K562 (cell line): ENCODE measurements around the gene COQ8B. TPM values are rescaled to one million over a fixed set of nuclear protein-coding genes. Genes with fewer than 3 reads are reported as not detected.

ENCODE experiments used
- ATAC-seq: fragments of 200-7000 bp; cut with Tn5 transposase; 3 replicates; pipeline ENCODE4 v1.9.1; 2020; ENCODE audit warnings: moderate library complexity
- BruUV-seq: library from RNA; stranded (reverse); fragments of 400-500 nt; replicated peaks from 2 replicates; lab custom pipeline; 2021; lab: Mats Ljungman, UMichigan
- CTCF ChIA-PET: fragments of 300-600 bp; formaldehyde crosslinking; extraction: SDS; loops from one replicate; lab custom pipeline; 2021; ENCODE audit warnings: low intra/inter-chr PET ratio; lab: Yijun Ruan, JAX
- POLR2A ChIA-PET: fragments of 300-600, 350-650 bp; sonication (Branson Sonifier 250); formaldehyde crosslinking; extraction: SDS; loops from one replicate; lab custom pipeline; 2021; ENCODE audit warnings: antibody characterized with exemption, inconsistent platforms; lab: Yijun Ruan, JAX
- DNase-seq, 4 experiments: peaks; one replicate each; pipeline versions ENCODE4 v3.0.0 to v3.0.0-alpha.2; 2011 to 2018; ENCODE audit warnings: low spot score in 3 of 4, mixed read lengths in 3 of 4; ENCODE audit errors: extremely low read depth in 1 of 4
- FAIRE-seq: peaks from 2 replicates; lab custom pipeline; 2011; peaks lifted over from hg19 to GRCh38; lab: Jason Lieb, UNC
- H2AFZ ChIP-seq: 2 replicates; pipeline ENCODE4 v1.6.0; 2011; ENCODE audit warnings: low read depth, low read length, control low read depth, inconsistent platforms
- H3K27ac ChIP-seq: fragments of 200-600 bp; 3 replicates; pipeline ENCODE4 v1.8.0; 2011; ENCODE audit warnings: low read depth, mild to moderate bottlenecking, control low read depth, inconsistent platforms, low read length, moderate library complexity, mixed read lengths; ENCODE audit errors: extremely low read depth
- H3K27me3 ChIP-seq, 2 experiments: fragments of 300-600 bp in 1 of 2; 2 replicates in 1 of 2; 3 replicates in 1 of 2; pipeline versions ENCODE4 v1.6.0 to v1.8.0; 2011; ENCODE audit warnings: inconsistent platforms in 2 of 2, low read length in 2 of 2, mild to moderate bottlenecking in 1 of 2, mixed read lengths in 1 of 2, moderate library complexity in 1 of 2; ENCODE audit not compliant: control insufficient read depth in 2 of 2, insufficient read depth in 2 of 2
- H3K36me3 ChIP-seq: fragments of 300-600 bp; 3 replicates; pipeline ENCODE4 v1.8.0; 2011; ENCODE audit warnings: mild to moderate bottlenecking, low read length, inconsistent platforms; ENCODE audit not compliant: control insufficient read depth, insufficient read depth
- H3K4me1 ChIP-seq, 2 experiments: fragments of 200-600 bp in 1 of 2; replicated peaks in 1 of 2; 2 replicates in 1 of 2; 3 replicates in 1 of 2; pipeline versions ENCODE4 v1.5.1 to v1.8.0; 2011; ENCODE audit warnings: inconsistent platforms in 2 of 2, low read length in 2 of 2, mild to moderate bottlenecking in 1 of 2, mixed read lengths in 1 of 2, moderate library complexity in 1 of 2; ENCODE audit not compliant: control insufficient read depth in 2 of 2, insufficient read depth in 2 of 2
- H3K4me2 ChIP-seq: 2 replicates; pipeline ENCODE4 v1.6.1; 2011; ENCODE audit warnings: low read length, control low read depth, inconsistent platforms, mixed read lengths; ENCODE audit not compliant: insufficient read depth
- H3K4me3 ChIP-seq: fragments of 200-600 bp; sonication (generic), shearing (Covaris generic); 2 replicates; pipeline ENCODE4 v1.5.1; 2016; ENCODE audit warnings: control low read depth, inconsistent platforms
- H3K79me2 ChIP-seq: fragments of 200-600 bp; 3 replicates; pipeline ENCODE4 v1.8.0; 2011; ENCODE audit warnings: low read length, inconsistent platforms; ENCODE audit not compliant: control insufficient read depth, insufficient read depth
- H3K9ac ChIP-seq, 2 experiments: 2 replicates each; pipeline versions ENCODE4 v1.6.0 to v1.6.1; 2011; ENCODE audit warnings: low read depth in 2 of 2, low read length in 2 of 2, control low read depth in 1 of 2, inconsistent platforms in 1 of 2, mild to moderate bottlenecking in 1 of 2, mixed read lengths in 1 of 2; ENCODE audit not compliant: insufficient read depth in 1 of 2
- H3K9me1 ChIP-seq: one replicate; pipeline ENCODE4 v1.6.0; 2011; ENCODE audit warnings: inconsistent platforms, mild to moderate bottlenecking, low read length, moderate library complexity; ENCODE audit not compliant: control insufficient read depth, insufficient read depth
- H3K9me3 ChIP-seq: replicated peaks from 2 replicates; pipeline ENCODE4 v1.5.1; 2011; ENCODE audit warnings: low read depth, low read length, inconsistent platforms; ENCODE audit not compliant: control insufficient read depth, insufficient read depth
- H4K20me1 ChIP-seq: replicated peaks from 2 replicates; pipeline ENCODE4 v1.6.1; 2011; ENCODE audit warnings: low read length, inconsistent platforms, mixed read lengths; ENCODE audit not compliant: control insufficient read depth, insufficient read depth
- CEBPG ChIP-seq, 3 experiments: fragments of 200-800 bp in 1 of 3; sonication (Bioruptor generic) in 1 of 3; sonication (generic) in 1 of 3; formaldehyde crosslinking in 1 of 3; IDR thresholded peaks in 2 of 3; conservative IDR thresholded peaks in 1 of 3; 2 replicates each; pipeline versions ENCODE4 v1.6.1 to v1.8.0; 2016 to 2022; ENCODE audit warnings: missing compliant biosample characterization in 2 of 3, missing genetic modification characterization in 2 of 3, mild to moderate bottlenecking in 1 of 3, missing genetic modification reagents in 1 of 3
- ELF1 ChIP-seq: fragments of 200-800 bp; sonication (Bioruptor generic); IDR thresholded peaks from 2 replicates; pipeline ENCODE4 v1.6.1; 2016; ENCODE audit warnings: missing genetic modification characterization, missing compliant biosample characterization
- RAD21 ChIP-seq, 2 experiments: fragments of 250-450 bp in 1 of 2; fragments of 450-650 bp in 1 of 2; sonication (Bioruptor Pico) in 1 of 2; formaldehyde crosslinking in 1 of 2; IDR thresholded peaks in 1 of 2; conservative IDR thresholded peaks in 1 of 2; 2 replicates each; pipeline versions ENCODE4 v1.4.0 to v1.8.0; 2020 to 2022; ENCODE audit warnings: mild to moderate bottlenecking in 2 of 2, moderate library complexity in 1 of 2
- RBFOX2 ChIP-seq: fragments of 200-400 bp; formaldehyde crosslinking; IDR thresholded peaks from 2 replicates; pipeline ENCODE4 v1.6.1; 2017; ENCODE audit warnings: low read depth, mild to moderate bottlenecking, low read length, moderate library complexity
- THRA ChIP-seq: fragments of 450-650 bp; IDR thresholded peaks from 2 replicates; pipeline ENCODE4 v1.6.1; 2017; ENCODE audit warnings: mild to moderate bottlenecking, moderate library complexity
- WGBS: fragments of 100-300 bp; shearing (Covaris generic); methylation state at CpG from one replicate; pipeline ENCODE4 v1.1.6; 2016; ENCODE audit warnings: low coverage, mixed read lengths; ENCODE audit not compliant: insufficient coverage; ENCODE audit errors: missing lambda C conversion rate; 5-methylcytosine and 5-hydroxymethylcytosine counted together
- in situ Hi-C: fragments of 300-500 bp; cut with MboI; formaldehyde crosslinking; loops from 4 replicates; pipeline ENCODE4 v1.15.0; 2018; ENCODE audit warnings: inconsistent platforms, mixed read lengths
- intact Hi-C: fragments of 100-400 bp; cut with micrococcal nuclease; formaldehyde crosslinking; loops from 2 replicates; pipeline ENCODE4 v1.14.2; 2022
- polyA plus RNA-seq, 8 experiments: library from polyadenylated mRNA; depleted of rRNA in 4 of 8; stranded (reverse) in 5 of 8; unstranded in 3 of 8; fragments of >200 nt; fragmentation: Nextera tagmentation in 2 of 8; fragmentation: Illumina TruSeq in 1 of 8; extraction: Ambion mirVana in 2 of 8; extraction: Trizol in 1 of 8; gene quantifications; 2 replicates each; pipeline versions ENCODE4 v1.2.1 to v1.2.3, GENCODE V29; 2011 to 2014; ENCODE audit warnings: inconsistent platforms in 1 of 8, missing spikeins in 1 of 8
- total RNA-seq, 7 experiments: library from RNA; depleted of rRNA in 6 of 7; stranded (reverse); fragments of >200 nt in 6 of 7; fragmentation: Illumina TruSeq in 2 of 7; extraction: Trizol in 2 of 7; gene quantifications; 2 replicates each; pipeline versions ENCODE4 v1.2.1 to v1.2.3, GENCODE V29; 2011 to 2021; ENCODE audit warnings: low replicate concordance in 1 of 7
- TF ChIP-seq, protein P1 (sequence below): fragments of 450-650 bp; IDR thresholded peaks from 2 replicates; pipeline ENCODE4 v1.6.1; 2016

COQ8B gene
- total and polyA plus RNA-seq, 9 of the 15 experiments (the other 6 are each of a cell fraction or from before 2014, with no cell fraction given) = 0.41 to 32.3 (median 12.9) TPM

DNA sequence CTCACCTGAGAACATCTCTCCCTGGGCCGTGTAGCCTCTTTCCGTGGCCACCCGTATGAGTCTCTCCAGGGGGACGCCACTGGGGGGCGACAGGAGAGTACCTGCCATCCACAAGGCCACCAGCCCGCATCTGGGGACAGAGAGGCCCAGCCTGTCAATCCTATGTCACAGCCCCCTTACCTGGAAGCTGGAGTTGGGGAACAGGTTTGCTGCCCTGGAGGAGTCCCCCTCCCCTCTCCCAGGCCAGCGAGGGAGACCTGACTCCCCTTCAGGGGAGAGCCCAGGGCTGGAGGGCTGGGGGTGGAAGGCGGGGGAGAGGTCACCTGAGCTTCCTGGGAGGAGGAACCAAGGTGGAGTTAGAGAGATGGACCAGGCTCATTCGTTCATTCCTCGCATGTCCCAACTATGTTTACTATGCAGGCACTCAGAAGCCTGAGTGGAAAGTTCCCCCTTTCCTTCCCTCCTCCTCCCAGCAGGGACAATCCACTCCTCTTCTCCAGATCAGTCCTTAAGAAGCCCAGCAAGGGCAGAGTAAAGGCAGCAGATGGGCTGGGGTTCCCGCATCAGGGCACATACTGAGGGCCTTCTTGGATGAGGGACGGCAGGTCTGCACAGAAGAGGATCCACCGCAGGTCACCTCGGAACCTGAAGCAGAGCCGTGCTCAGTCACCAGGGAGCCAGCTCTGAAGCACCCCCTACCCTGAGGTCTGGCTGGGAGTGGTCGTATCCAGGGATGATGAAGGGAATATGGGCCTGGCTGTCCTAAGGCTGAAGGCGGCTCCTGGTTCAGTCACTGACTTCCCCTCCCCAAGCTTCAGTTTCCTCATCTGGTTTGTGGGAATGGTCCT, 28.1 kb upstream of the COQ8B start (continued):
- TF ChIP-seq THRA (no peak), RAD21 (CRISPR knock-in tag; conservative IDR thresholded peaks at IDR 0.05 in 1 of 2, IDR thresholded peaks at IDR 0.05 in 1 of 2) (peak in 1 of 2 experiments; percentile 54; a peak in 3 of 4 replicates)
- TF ChIP-seq, protein P1, sequence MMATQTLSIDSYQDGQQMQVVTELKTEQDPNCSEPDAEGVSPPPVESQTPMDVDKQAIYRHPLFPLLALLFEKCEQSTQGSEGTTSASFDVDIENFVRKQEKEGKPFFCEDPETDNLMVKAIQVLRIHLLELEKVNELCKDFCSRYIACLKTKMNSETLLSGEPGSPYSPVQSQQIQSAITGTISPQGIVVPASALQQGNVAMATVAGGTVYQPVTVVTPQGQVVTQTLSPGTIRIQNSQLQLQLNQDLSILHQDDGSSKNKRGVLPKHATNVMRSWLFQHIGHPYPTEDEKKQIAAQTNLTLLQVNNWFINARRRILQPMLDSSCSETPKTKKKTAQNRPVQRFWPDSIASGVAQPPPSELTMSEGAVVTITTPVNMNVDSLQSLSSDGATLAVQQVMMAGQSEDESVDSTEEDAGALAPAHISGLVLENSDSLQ = peak; percentile 75

- H2AFZ ChIP-seq = no peak overlapping the region
- intact Hi-C loops (loop anchor here (5.0 kb wide), 1 partner anchor 82 kb away; no protein-coding TSS in a partner anchor), in situ Hi-C loops (no loop called here)
- ChIA-PET POLR2A (interaction anchor here (0.6 to 1.8 kb wide), 5 partner anchors 8 to 184 kb away, joined by 3 to 6 read pairs (median 4); no protein-coding TSS in a partner anchor), CTCF (no interaction called here)
- TF ChIP-seq RBFOX2 (0 out of 2 replicates have a peak, but pooled peaks have one; percentile 24), CEBPG (CRISPR knock-in tag; IDR thresholded peaks at IDR 0.05) (no peak), CEBPG (tag; conservative IDR thresholded peaks at IDR 0.05 in 1 of 2, IDR thresholded peaks at IDR 0.05 in 1 of 2) (no peak), ELF1 (no peak)
- peak overlapping the region in 1 of 2 experiments; percentile 85; a peak in 2 of 4 replicates for H3K9ac ChIP-seq
- no peaks in the 10 kb centered on the region for H3K9me3 ChIP-seq
- DNase-seq = no peak
- H3K9me1 ChIP-seq = no peaks in the 10 kb centered on the region
- H3K27ac ChIP-seq = no peak overlapping the region
- H4K20me1 ChIP-seq = 0 out of 2 replicates have a peak, but pooled peaks cover 3% of the 10 kb centered on the region
- 77% methylated on average over 9 of the region's 10 CpGs for WGBS
- FAIRE-seq = no peak
- peaks cover 5 to 51% of the 10 kb centered on the region in 2 experiments; a peak in 4 of 5 replicates for H3K4me1 ChIP-seq
- H3K4me2 ChIP-seq = no peak overlapping the region
- no peak for ATAC-seq
- no TSS peak for BruUV-seq
- H3K4me3 ChIP-seq = no peak overlapping the region
- peaks cover 15% of the 10 kb centered on the region; the same call in 2 of the 3 replicates for H3K36me3 ChIP-seq
- peaks cover 13% of the 10 kb centered on the region for H3K79me2 ChIP-seq
- no peaks in the 10 kb centered on the region for H3K27me3 ChIP-seq
Measured at GRCh38 chr19:40743926-40744325, 27.2 kb upstream of the COQ8B start.
